Mammary epithelial cell (primary cell): Measurements from ENCODE around the gene ACO2.

Experiments
- EZH2 ChIP-seq: IDR thresholded peaks from 2 replicates; pipeline ENCODE4 v1.6.1; 2012; ENCODE audit warnings: low read length, inconsistent platforms, borderline replicate concordance
- TF ChIP-seq, protein P1 (sequence below), 2 donors: IDR thresholded peaks in 1 of 2; conservative IDR thresholded peaks in 1 of 2; 2 replicates each; pipeline ENCODE4 v1.5.1; 2011 to 2012; ENCODE audit warnings: inconsistent platforms in 2 of 2, low read length in 2 of 2, mild to moderate bottlenecking in 2 of 2, control low read depth in 1 of 2, low read depth in 1 of 2; ENCODE audit not compliant: insufficient read depth in 1 of 2; ENCODE audit errors: extremely low read depth in 1 of 2

DNA sequence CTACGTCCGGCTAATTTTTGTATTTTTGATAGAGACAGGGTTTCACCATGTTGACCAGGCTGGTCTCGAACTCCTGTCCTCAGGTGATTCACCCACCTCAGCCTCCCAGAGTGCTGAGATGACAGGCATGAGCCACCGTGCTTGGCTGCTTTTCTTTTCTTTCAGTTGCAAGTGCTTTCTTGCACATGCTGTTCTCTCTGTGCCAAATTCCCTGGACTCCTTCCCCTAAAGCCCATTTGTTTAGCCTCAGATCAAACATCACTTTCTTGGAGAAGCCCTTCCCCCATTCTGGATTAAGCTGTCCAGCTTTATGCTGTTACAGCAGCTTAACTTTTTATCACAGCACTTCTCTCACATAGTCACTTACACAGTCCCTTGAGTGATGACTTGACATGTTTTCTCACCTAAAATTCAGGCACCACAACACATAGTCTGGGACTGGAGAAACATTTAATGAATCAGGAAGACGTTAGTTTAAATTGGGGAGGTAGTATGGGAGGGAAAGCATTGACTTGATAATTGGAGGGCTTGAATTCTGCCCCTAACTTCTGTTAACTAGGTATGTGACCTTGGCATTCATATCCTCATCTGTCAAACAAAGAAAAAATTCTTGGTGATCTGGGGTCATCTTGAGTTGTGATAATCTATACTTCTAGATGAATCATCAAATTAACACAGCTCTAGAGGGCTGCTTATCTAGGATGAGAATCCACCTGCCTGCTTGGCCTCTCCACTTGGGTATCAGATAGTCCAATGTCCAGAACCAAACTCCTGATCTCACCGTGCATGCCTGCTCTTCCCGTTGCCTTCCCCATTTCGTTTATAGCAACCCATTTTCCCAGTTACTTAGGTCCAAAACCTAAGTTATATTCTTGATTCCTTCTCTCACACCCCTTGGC is 18.4 kb downstream of the ACO2 start:
- TF ChIP-seq, protein P1, sequence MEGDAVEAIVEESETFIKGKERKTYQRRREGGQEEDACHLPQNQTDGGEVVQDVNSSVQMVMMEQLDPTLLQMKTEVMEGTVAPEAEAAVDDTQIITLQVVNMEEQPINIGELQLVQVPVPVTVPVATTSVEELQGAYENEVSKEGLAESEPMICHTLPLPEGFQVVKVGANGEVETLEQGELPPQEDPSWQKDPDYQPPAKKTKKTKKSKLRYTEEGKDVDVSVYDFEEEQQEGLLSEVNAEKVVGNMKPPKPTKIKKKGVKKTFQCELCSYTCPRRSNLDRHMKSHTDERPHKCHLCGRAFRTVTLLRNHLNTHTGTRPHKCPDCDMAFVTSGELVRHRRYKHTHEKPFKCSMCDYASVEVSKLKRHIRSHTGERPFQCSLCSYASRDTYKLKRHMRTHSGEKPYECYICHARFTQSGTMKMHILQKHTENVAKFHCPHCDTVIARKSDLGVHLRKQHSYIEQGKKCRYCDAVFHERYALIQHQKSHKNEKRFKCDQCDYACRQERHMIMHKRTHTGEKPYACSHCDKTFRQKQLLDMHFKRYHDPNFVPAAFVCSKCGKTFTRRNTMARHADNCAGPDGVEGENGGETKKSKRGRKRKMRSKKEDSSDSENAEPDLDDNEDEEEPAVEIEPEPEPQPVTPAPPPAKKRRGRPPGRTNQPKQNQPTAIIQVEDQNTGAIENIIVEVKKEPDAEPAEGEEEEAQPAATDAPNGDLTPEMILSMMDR (conservative IDR thresholded peaks at IDR 0.05 in 1 of 2, IDR thresholded peaks at IDR 0.05 in 1 of 2; ENCODE audit: extremely low read depth in 1 of 2, insufficient read depth in 1 of 2, low read depth in 1 of 2, low read length in 2 of 2): no peak
- no peak for TF ChIP-seq EZH2
